DMS 273 (cell line): ENCODE measurements around the gene CBX2.

ENCODE experiments used
- DNase-seq: peaks from one replicate; lab custom pipeline; 2025; ENCODE audit not compliant: unreplicated experiment; lab: John Stamatoyannopoulos, UW

The CBX2 gene

GRCh38 chr17:79777894-79778503 lies at the start of gene CBX2:
Gene CBX2, plus strand, starts transcription at chr17:79778148. Its CDS starts 88 bp downstream, at chr17:79778236.
- DNase-seq: peak; percentile 91

DNA sequence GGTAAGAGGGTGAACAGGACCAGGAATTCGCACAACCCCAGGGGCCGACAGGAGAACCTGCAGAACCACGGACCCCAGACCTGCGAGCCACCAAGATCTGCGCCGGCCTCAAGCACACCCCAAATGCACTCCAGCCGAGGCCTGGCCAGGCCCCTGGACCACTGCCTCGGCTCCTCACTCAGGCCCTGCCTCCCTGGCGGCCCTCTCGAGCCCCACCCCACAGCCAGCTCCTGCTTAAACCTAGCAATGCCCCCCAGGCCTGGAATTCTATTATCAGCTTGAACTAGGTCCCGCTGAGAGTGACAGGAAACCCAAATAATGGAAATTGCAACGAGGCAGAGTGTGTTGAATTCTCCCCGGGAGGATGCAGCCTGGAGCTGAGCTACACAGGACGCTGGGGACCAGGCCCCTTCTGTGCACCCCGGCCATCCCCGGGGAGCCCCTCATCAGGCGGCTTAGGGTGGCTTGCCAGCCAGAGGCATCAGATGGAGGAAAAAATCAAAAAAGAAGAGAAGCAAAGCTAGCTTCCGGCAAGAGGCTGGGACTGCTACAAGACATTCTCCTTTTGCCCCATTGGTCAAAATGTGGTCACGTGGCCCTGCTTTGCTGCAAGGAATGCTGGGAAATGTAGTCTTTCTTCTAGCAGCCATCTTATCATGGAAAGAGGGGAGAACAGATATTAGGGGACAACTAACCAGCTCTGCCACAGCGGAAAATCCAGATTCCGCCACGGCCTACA lies 49.6 kb upstream of the CBX2 start:
- peak; percentile 95 for DNase-seq

GRCh38 chr17:79728908-79729471 lies 49.0 kb upstream of the CBX2 start:
- no peak for DNase-seq

DNA sequence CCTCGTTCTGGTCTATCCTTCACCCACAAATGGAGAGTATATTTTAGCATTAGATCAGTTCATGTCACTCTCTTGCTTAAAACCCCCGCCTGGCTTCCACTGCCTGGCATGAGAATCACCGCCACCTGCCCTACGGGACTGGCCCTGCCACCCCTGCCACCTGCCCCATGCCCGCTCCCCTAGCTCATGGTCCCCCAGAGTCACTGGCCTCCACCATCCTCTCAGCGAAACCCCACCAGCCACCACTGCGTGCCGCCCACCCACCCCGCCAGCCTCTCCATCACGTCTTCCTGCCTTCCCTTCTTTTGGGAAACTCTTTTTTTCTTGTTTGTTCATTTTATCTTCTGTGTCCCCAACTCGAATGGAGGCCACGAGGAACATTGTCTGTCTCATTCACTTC lies 48.2 kb upstream of the CBX2 start:
- no peak for DNase-seq

GRCh38 chr17:79730437-79730768 lies 47.5 kb upstream of the CBX2 start:
- no peak for DNase-seq

- DNase-seq: no peak
These were observed 47.0 kb upstream of the CBX2 start, which contains the start of gene ENPP7 for GRCh38 chr17:79730769-79731483. Gene ENPP7, plus strand, starts transcription at chr17:79730943. Its CDS starts 197 bp downstream, at chr17:79731140.

- DNase-seq: no peak
These were observed 45.7 kb upstream of the CBX2 start for GRCh38 chr17:79732254-79732653.

GRCh38 chr17:79732804-79733691 lies 44.9 kb upstream of the CBX2 start:
- DNase-seq: no peak

GRCh38 chr17:79733692-79734070 lies 44.3 kb upstream of the CBX2 start:
- DNase-seq: no peak

GRCh38 chr17:79735096-79735495 lies 42.9 kb upstream of the CBX2 start:
- DNase-seq: no peak

- no peak for DNase-seq
These were observed 40.7 kb upstream of the CBX2 start for GRCh38 chr17:79737046-79737921.

- no peak for DNase-seq
These were observed 39.9 kb upstream of the CBX2 start for GRCh38 chr17:79737922-79738578.

DNA sequence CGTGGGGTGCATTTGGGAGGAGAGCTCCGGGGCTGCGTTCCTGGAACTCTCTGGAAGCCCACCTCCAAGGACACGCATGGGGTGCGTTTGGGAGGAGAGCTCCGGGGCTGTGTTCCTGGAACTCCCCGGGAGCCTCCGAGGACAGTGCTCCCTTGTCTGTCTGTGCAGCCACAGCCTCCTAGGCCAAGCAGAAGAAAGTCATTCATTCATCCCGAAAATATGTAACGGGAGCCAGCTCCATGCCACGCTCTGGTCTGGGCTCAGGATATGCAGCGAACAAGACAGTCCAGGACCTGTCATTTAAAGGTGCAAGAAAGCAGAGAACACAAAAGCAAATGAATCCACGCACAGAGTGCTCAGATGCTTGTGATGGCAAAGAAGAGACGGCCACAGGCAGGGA lies 39.3 kb upstream of the CBX2 start:
- DNase-seq: no peak

GRCh38 chr17:79739148-79740062 lies 38.5 kb upstream of the CBX2 start:
- no peak for DNase-seq

DNA sequence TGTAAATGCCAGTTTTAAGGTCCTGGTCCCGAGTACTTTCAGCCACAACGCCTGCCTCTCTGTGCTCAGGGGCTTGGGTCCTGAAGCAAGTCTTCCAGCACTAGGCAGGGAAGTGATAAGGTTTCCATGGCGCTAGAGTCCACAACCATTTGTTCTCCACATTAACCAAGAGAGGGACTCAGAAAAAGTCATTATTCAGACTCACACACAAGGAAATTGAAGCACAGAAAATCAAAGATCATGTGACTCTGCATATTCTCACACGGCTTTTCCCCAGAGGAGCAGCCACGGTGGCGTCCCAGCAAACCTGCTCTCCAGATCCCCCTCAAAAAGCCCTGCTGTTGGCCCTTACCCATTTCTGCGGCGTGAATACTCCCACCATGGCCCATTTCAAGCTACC lies 37.5 kb upstream of the CBX2 start:
- DNase-seq: peak; percentile 27

GRCh38 chr17:79741401-79741750 lies 36.6 kb upstream of the CBX2 start:
- no peak for DNase-seq

GRCh38 chr17:79741751-79742588 lies 36.0 kb upstream of the CBX2 start:
- peak; percentile 87 for DNase-seq

- no peak for DNase-seq
These were observed 35.4 kb upstream of the CBX2 start for GRCh38 chr17:79742589-79742918.
